VCaP (cell line): Measurements from ENCODE around the gene HEATR9.

Source experiments
- H3K27ac ChIP-seq: fragments of 450-650 bp; 2 replicates; pipeline ENCODE4 v1.5.1; 2017
- CTCF ChIP-seq: fragments of 450-650 bp; conservative IDR thresholded peaks from 2 replicates; pipeline ENCODE4 v1.5.1; 2017; ENCODE audit warnings: mild to moderate bottlenecking, moderate library complexity

Gene HEATR9

GRCh38 chr17:35870906-35871819, 2.5 kb upstream of the HEATR9 start:
- TF ChIP-seq CTCF = no peak
- no peak overlapping the region for H3K27ac ChIP-seq

GRCh38 chr17:35867574-35867973, 1.1 kb downstream of the HEATR9 start:
- H3K27ac ChIP-seq = no peak overlapping the region
- no peak for TF ChIP-seq CTCF

GRCh38 chr17:35866341-35866950, 2.2 kb downstream of the HEATR9 start:
- no peak for TF ChIP-seq CTCF
- H3K27ac ChIP-seq = no peak overlapping the region

- TF ChIP-seq CTCF = no peak
- H3K27ac ChIP-seq = no peak overlapping the region
Measured at GRCh38 chr17:35865412-35866340, 3.0 kb downstream of the HEATR9 start.

- TF ChIP-seq CTCF = no peak
Measured at GRCh38 chr17:35864853-35865252, 3.8 kb downstream of the HEATR9 start.

GRCh38 chr17:35856603-35857002, 12.1 kb downstream of the HEATR9 start:
- TF ChIP-seq CTCF = no peak
- H3K27ac ChIP-seq = no peak overlapping the region

More at GRCh38 chr17:35864853-35865252, 3.8 kb downstream of the HEATR9 start:
- no peak overlapping the region for H3K27ac ChIP-seq

- no peak for TF ChIP-seq CTCF
- no peak overlapping the region for H3K27ac ChIP-seq
Measured at GRCh38 chr17:35855965-35856364, 12.7 kb downstream of the HEATR9 start.
